Stimulated activated CD8-positive, alpha-beta memory T cell treated with anti-CD3 and anti-CD28 coated beads, Interleukin-4, amount 100 ng/mL, for 4 hours (primary cell): ENCODE data around the gene RNPS1.

ENCODE experiments used
- DNase-seq, 2 donors: peaks; one replicate each; pipeline ENCODE4 v3.0.0-alpha.2; 2020; ENCODE audit warnings: low read depth in 2 of 2, low spot score in 1 of 2

RNPS1 gene, protein sequence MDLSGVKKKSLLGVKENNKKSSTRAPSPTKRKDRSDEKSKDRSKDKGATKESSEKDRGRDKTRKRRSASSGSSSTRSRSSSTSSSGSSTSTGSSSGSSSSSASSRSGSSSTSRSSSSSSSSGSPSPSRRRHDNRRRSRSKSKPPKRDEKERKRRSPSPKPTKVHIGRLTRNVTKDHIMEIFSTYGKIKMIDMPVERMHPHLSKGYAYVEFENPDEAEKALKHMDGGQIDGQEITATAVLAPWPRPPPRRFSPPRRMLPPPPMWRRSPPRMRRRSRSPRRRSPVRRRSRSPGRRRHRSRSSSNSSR

DNA sequence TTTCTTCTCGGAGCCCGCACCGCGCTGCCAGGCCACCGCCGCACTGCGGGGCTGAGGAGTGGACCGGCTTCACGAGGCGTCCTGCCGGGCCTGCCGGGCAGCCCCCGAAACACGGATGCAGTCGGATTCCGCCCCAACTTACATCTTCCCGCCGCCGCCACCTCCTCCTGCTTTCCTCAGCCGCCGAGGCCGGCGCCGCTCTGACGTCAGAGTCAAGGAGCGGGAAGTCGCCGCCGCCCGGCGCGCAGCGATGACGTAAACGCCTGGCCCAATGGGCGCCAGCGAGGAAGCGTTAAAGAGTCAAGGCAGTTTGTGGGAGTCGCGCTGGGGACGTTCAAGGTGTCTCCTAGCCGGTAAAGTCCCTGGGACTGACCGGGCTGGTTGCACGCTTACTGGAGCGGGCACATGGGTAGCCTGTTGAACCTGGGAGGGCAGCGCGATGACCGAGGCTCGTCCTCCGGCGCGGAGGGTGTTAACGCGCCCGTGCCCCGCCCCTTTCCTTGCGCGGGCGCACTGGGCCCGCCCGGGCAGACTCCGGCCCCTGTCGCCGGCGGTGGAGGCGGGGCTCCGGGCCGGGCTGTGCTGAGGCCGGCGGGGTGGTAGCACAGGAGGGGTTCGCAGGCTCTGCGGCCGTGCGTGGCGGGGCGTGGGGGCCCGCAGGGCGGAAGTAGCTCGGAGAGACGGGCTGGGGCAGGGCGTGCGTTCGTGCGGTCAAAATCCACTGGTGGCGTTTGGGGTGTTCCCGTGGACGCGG lies at the start of gene RNPS1:
RNPS1 (minus strand) TSS at position 214 of the 754 bp plus-strand sequence. CDS start 3,483 bp downstream, outside the sequence.
- DNase-seq: peak; percentile 91 to 92

DNA sequence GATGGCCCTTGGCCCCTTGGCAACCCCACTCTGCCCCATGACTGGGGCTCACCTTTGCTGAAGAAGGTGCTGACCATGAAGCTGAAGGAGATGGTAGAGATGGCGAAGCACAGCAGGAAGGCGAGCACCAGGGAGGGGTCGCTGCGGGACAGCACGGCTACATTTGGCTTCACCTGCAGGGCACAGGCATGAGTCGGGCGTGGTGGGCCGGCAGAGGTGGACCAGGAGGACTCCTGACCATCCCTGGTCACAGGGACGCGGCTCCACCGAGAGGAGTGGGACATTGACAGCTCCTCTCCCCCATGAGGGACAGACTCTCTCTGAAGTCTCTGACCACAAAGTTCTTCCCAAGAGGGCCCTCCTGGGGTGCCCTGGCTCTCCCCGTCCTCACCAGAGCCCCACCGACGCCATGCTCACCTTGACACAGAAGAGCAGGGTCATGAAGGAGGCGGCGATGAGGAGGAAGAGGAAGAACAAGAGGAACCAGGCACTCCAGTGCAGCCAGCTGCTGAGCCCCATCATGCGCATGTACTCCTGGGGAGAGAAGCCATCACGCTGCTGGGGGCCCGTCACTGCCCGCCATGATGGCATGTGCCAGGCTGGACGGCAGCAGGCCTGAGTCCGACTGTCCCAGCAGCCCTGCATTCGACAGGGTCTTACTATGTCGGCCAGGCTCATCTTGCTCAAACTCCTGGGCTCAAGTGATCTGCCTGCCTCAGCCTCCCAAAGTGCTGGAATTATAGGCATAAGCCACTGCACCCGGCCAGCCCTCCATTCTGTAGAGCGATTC lies 49.5 kb upstream of the RNPS1 start:
- no peak for DNase-seq

DNA sequence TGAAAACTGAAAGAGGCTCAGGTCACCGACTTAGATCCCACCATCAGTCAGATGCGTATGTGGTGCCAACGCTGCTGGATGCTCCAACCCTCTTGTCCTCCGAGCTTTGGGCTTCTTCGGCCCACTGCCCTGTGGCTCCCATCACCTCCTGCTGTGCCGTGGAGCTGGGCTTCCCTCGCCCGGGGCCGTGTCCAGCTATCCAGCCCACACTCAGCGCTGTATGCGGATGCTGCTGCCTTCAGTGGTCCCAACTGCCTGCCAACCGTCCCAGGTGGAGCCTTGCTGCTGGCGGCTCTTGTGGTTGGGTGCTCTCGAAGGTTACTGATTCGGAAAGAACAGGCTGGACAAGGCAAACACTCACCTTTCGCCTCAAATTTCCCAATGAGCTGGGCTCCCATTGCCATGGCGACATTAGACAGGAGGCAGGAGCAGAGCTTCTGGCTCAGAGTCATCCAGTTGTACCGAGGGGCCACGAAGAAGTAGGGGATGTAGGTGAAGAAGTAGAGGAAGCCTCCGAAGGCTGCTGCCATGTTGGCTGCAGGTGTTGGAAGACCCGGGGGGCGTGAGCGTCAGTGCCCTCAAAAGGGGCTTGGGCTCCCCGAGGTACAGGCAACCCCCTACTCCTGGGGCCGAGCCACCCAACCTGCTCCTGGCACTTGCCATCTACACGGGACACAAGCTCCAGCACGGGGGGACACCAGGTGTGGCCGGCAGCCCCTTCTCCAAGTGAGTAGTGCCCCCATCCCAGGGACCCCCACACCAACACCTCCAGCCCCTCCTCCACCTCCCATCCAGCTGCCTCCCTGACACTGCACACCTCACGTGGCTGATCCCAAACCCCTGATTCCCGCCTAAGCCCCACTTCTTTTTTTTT lies 40.4 kb upstream of the RNPS1 start:
- DNase-seq: no peak

DNA sequence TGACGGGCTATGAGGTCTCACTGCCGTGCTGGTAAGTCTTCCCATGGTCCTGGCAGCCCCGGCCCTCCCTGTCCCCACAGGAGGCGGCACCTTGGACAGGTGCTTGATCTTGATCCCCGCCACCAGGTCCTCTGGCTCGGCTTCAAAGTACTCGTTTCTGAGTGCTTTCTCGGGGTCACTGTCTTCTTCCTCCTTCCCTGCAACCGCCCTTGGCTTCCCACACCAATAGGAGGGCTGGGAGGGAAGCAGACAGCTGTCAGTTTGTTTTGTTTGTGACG lies 31.9 kb upstream of the RNPS1 start:
- DNase-seq: no peak

DNA sequence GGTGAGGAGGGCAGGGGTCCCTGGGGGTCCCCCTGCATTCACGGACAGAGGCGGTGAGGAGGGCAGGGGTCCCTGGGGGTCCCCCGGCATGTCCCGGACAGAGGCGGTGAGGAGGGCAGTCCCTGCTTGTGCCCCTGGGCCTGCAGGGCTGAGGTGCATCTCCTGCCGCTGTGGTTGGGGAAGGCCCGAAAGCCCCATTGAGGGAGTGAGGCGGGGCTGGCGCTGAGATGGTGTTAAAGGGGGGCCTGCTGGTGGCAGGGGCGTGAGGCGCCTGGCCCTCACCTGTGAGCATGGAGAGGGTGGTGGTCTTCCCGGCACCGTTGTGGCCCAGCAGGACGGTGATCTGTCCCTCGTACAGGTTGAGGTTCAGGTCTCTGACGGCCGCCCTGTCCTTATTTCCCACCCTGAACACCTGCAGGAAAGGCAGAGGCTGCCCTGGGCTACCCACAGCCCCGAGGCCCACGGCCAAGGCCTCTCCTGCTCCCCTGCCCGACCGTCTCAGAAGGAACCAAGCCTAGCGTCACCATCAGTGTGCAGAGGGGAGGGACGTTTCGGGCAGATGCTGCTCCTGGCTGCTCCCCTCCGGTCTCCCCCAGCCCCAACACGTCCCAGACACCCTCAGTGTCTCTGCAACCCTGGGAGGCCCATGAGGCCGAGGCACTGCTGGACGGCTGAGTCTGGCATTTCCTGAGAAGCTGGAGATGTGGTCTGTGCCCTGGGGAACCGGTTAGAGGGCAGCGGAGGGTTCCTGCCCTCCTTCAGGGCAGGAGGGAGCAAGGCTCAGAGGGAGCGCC lies 31.4 kb upstream of the RNPS1 start:
- DNase-seq: no peak

DNA sequence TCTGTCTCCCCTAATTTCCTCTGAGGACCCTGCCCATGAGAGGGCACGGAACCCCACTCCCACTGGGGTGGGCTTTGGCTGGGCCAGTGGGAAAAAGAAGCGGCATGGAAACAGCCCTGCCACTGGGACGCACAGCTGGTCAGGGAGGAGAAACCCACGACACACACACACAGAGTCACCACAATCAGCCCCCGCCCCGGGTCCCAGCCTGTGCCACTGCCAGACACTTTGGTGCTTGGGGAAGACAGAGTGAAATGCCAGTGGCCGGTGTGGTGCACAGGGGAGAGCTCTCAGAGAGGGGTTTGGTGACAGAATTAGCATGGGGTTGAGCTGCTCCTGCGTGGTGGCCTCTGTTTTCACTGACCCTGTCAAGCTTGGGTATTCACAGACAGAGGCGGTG lies 30.7 kb upstream of the RNPS1 start:
- no peak for DNase-seq

DNA sequence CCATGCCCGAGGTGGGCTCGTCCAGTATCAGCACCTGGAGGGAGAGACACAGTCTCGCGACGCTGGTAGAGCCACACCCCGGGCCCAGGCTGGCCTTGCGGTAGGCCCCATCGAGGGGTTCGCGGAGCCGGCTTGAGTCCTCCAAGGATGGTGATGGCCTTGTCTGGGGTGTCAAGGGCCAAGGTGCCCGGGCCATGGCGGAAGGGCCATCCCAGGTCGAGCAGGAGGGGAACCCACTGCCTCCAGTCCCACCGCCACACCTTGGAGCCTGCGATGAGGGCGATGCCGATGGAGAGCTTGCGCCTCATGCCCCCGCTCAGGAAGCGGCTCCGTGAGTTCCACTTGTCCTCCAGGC lies 29.6 kb upstream of the RNPS1 start:
- no peak for DNase-seq

DNA sequence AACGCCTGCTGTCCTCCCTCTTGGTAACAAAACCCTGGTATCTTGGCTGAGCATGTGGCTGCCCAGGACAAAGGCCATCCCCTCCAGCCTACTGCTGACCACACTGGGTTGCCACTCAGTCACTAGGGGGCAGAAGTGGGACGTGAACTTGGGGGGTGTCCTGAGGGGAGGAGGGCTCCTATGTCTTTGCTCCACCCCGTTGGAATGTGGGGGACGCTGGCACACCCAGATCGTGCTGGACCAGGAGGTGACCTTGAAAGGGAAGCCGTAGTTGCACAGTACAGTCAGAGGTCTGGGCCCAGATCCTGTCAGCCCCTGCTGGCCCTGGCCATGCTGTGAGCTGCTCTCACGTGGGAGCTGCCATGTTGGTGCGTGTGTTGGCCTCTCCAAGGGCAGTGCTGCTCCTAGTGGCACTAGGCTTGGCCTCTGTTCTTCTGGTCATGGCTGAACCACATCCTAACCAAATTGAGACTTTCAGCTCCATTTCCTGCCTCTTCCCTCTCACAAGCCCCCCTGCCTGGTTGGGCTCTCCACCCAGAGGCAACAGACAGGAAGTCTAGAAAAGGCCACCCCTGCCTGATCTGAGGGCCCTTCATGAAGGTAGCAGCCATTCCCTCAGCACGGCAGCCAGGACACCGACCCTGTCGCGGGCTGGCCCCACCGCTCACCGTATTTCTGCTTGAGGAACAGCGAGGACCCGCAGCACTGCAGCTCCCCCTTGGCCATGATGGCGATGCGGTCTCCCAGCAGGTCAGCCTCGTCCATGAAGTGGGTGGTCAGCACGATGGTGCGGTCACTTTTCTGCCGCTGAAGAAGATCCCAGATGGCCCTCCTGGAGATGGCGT lies 29.0 kb upstream of the RNPS1 start:
- DNase-seq: no peak

DNA sequence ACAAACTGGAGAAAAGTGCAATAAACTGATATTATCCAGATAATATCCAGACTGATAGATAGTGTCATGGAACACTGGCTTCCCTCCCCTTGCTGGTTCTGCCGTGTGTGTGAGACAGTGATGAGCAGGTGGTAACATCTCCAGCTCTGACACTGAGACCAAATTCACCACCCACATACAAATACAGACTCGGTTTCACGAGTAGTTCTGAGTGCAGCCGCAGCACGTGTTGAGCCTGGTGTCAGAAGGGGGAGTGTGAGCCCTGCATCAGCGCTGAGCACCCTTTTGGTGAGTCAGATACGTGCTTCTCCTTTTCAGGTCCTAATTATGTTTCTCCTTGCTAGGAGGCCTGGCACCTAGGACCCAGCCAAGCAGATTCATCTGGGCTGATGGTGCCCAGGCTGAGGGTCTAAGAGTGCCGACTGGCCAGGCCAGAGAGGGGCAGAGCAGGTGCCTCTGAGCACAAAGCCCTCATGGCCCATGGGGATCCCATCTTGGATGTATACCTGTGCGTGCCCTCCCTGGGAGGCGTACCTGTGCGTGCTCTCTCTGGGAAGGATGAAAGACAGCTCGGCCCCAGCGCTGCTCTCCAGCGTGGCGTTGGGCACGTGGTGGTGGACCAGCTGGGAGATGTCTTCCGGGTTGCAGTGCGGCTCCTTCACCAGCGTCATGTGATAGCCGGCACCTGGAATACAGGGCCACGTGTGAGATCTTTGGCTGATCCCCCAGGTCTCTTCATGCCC lies 27.3 kb upstream of the RNPS1 start:
- no peak for DNase-seq

DNA sequence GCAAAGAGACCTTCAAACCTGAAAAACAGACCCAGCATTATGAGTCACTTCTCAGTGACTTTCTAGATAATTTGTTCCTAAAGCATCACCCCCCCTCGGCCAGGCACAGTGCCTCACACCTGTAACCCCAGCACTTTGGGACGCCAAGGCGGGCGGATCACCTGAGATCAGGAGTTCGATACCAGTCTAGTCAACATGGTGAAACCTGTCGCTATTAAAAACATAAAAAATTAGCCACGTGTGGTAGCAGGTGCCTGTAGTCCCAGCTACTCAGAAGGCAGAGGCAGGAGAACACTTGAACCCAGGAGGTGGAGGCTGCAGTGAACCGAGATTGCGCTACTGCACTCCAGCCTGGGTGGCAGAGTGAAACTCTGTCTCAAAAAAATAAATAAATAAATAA lies 24.3 kb upstream of the RNPS1 start:
- no peak for DNase-seq

DNA sequence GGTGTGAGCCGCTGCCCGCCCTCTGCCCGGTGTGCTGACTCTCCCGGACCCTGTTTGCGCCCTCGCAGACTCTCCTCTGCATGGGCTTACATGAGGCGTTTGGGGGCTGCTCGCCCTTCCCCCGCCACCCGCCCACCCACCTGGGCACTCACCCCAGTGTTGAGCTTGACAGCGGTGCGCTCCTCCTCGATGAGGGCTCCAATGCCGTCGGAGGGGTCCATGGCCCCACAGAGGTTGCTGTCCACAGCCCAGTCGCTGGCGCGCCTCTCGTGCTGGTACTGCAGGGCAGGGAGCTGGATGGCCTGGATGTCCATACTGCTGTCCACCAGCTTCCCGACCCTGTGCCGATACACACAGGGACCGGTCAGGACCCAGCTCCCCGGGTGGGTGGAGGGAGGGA lies 21.4 kb upstream of the RNPS1 start:
- no peak for DNase-seq

DNA sequence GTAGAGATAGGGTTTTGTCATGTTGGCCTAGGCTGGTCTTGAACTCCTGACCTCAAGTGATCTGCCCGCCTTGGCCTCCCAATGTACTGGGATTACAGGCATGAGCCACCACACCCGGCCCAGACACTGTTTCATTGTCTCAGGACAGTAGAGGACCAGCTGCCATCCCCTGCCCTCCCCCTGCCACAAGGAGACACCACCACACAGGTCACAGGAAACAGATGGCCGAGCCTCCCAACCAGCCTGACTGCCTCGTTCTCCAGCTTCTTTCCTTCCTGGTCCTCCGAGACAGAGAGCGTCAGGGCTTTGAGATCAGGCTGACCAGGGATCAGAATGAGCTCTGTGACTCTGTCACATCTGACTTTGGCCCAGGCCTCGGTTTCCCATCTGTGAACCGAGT lies 20.8 kb upstream of the RNPS1 start:
- no peak for DNase-seq

DNA sequence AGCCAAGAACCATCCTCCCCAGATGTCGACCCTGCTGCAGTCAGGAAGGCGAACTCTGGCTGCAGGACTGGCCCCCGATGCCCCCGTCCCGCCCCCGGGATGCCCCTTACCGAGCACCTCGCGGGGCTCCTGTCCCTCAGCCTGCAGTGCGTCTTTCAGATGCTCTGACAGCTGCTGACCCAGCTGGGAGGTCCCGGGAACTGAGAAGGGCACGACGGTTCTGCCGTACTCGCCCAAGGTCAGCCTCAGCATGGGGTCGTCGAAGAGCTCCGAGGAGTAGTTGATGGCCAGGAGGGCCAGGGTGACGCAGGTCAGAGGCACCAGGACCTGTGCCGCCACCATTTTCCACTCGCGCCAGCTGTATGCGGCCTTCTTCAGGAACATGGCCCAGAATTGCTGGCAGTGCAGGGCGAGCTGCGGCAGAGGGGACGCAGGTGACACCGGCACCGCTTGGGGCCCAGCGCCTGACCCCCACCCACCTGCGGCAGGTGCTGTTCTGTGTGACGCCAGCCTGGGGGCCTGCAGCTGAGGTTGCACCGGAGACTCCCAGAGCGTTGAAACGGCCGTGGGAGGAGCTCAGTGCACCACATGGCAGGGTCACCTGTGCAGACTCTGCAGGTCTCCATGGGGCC lies 20.1 kb upstream of the RNPS1 start:
- DNase-seq: no peak

DNA sequence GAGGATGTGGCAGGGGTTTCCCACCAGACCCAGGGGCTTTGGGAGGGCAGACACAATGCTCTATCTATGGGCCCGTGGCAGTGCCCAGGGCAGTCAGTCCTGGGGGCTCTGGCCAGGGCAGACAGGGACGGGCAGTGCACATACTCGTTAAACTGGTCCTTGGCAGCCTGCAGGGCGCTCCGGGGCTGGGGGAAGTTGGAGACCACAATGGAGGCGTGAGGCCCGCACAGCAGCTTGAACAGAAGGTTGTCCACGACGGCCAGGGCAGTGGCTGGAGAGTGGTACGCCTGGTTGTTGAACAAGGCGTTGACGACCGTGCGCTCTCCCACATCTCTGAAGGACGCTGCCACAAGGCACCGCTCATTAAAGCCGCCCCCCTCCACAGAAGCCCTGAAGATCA lies 18.6 kb upstream of the RNPS1 start:
- DNase-seq: no peak

DNA sequence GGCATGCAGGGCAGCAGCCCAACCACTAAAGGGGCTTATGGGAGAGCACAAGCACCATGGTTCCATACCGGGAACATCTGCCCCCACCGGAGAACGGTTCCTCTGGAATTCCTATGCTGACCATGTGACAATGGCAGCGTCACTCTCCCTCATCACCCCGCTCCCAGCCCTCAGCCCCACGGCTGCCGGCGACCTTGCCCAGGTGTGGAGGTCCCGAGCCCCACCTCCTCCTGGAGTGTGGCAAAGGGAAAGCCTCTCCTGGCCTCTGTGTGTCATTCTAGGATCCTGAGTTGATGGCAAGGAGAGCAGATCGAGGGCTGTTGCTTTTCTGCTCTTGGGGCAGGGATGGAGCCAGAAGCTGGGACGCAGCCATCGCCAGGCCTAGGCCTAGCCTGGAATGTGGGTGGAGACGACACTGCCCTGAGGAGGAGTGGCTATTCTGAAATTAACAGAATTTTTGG lies 17.8 kb upstream of the RNPS1 start:
- no peak for DNase-seq

DNA sequence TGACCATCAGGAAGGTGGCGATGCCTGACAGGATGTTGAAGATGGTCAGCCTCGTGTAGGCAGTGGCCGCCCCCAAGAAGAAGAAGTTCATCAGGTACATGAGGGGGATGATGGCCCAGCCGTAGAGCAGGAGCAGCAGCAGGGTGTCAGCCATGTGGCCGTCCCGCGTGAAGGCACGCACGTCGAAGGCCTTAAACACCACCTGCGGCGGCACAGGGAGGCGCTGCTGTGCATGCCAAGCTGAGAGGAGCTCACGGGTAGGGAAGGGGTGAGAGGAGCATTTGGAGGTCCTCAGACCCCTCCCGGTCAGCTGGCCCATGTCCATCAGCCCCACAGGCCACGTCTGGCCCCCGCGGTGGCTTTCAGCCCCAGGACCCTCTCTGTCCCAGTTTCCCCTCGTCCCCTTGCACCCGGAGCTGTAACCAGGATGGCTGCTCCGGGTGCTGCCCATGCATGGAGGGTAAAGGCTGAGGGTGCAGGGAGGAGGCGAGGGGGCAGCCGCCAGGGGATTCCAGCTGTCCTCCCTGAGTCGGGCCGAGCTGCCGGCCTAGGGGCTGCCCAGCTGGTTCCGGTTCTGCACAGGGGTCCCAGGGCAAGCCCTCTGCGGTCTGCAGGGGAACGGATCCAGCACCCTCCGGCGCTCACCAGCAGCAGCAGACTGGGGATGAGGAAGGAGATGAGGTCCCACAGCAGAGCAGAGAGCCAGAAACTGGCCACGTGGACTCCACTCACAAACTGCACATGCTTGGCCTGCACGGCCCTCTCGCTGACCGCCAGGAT lies 17.1 kb upstream of the RNPS1 start:
- DNase-seq: no peak

DNA sequence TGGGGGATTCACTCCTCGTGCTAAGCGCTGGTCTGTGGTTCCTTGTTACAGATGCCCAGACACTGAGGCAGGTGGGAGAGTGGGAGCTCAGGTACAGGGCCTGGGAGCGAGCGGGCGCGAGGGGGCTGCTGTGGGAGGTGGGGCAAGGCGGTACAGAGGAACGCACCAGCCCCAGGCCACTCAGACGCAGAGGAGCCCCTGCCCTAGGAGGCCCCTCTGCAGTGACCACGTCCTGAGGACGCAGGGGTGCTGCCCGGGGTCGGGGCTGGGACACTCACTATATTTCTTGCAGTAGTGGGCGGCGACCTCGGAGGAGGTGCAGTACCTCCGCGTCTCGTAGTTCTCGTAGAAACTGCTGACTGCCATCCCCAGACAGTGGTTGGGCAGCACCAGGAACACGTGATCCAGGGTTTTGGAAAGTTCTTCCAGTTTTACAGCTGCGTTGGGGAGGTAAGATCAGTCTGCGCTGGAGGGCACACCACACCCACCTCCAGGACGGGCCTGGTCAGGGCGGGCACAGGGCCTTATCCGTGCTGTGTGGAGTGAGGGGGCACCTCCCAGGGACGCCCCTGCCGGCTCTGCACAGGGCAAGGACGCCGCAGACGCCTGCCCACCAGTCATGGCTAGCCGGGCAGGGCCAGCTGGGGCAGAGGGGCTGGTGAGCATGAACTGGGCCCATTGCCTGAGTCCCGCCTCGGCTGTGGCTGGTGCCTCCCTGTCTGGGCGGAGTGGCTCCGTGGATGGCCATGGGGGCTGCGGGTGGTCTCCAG lies 16.3 kb upstream of the RNPS1 start:
- no peak for DNase-seq
